Epithelial cell of umbilical artery (primary cell): Measurements from ENCODE around the gene PARP1. TPM values are rescaled to one million over a fixed set of nuclear protein-coding genes. Genes with fewer than 3 reads are reported as not detected.

ENCODE experiments used
- total RNA-seq: library from RNA; depleted of rRNA; stranded (reverse); fragments of >200 nt; gene quantifications from 2 replicates; pipeline ENCODE4 v1.2.3, GENCODE V29; 2014

PARP1 gene
- total RNA-seq: 128 and 194 TPM in 2 replicates

GRCh38 chr1:226407497-226408284, at the start of gene PARP1:
PARP1 (minus strand) TSS chr1:226408093; CDS start chr1:226407929, 164 bp downstream.

Other genes starting within 250 kb of the PARP1 start
- gene ACBD3, start 221.4 kb downstream of the PARP1 start, total RNA-seq: 51.6 and 59.0 TPM in 2 replicates
- 0.32 TPM in 1 of 2 replicates, not detected in the other for gene MIXL1, start 184.4 kb downstream of the PARP1 start, total RNA-seq
- gene LIN9, start 98.9 kb downstream of the PARP1 start, total RNA-seq: 6.2 and 7.8 TPM in 2 replicates
- not detected in 2 replicates for gene STUM, start 140.7 kb upstream of the PARP1 start, total RNA-seq